HFFc6 (cell line): Measurements from ENCODE around the gene TENM4. TPM values are rescaled to one million over a fixed set of nuclear protein-coding genes. Genes with fewer than 3 reads are reported as not detected.
A peak's percentile ranks its signal among the peaks of the same experiment; 100 is the strongest.
"Not testable (repeated sequence)": the region's sequence is repeated elsewhere in the genome, so short reads cannot be mapped to it uniquely, and the experiment has no call there.

Experiments
- DNase-seq: peaks from one replicate; pipeline ENCODE4 v3.0.0-alpha.2; 2018
- H3K27ac Mint-ChIP-seq: 2 replicates; pipeline ENCODE4 v1.8.0; 2020; ENCODE audit warnings: mild to moderate bottlenecking, mixed read lengths
- H3K27me3 Mint-ChIP-seq: 2 replicates; pipeline ENCODE4 v1.8.0; 2021; ENCODE audit warnings: mild to moderate bottlenecking, moderate library complexity, mixed read lengths; ENCODE audit not compliant: insufficient read depth
- H3K36me3 Mint-ChIP-seq: 2 replicates; pipeline ENCODE4 v1.8.0; 2021; ENCODE audit warnings: low read depth, mixed read lengths
- H3K4me1 Mint-ChIP-seq: 2 replicates; pipeline ENCODE4 v1.8.0; 2020; ENCODE audit warnings: low read depth, mixed read lengths
- H3K4me3 Mint-ChIP-seq: 2 replicates; pipeline ENCODE4 v1.8.0; 2020; ENCODE audit warnings: mild to moderate bottlenecking, moderate library complexity, mixed read lengths
- H3K9me3 Mint-ChIP-seq: 2 replicates; pipeline ENCODE4 v1.8.0; 2020; ENCODE audit warnings: mild to moderate bottlenecking, mixed read lengths
- total RNA-seq, 6 experiments: library from RNA; stranded (reverse); fragmentation: NEBNext Ultra II Directional; extraction: Animal tissue kit (Norgen Biotek cat#: 25700); gene quantifications; 2 replicates in 1 of 6; 3 replicates in 5 of 6; pipeline ENCODE4 v1.2.3, GENCODE V29; 2021
- TF ChIP-seq, protein P1 (sequence below): fragments of 200-600 bp; sonication (generic); IDR thresholded peaks from 2 replicates; pipeline ENCODE4 v1.5.0; 2021; ENCODE audit warnings: antibody characterized with exemption, mild to moderate bottlenecking

TENM4 gene
- total RNA-seq, 6 experiments from 2014 or later = 20.9 to 45.5 (median 26.5) TPM

DNA sequence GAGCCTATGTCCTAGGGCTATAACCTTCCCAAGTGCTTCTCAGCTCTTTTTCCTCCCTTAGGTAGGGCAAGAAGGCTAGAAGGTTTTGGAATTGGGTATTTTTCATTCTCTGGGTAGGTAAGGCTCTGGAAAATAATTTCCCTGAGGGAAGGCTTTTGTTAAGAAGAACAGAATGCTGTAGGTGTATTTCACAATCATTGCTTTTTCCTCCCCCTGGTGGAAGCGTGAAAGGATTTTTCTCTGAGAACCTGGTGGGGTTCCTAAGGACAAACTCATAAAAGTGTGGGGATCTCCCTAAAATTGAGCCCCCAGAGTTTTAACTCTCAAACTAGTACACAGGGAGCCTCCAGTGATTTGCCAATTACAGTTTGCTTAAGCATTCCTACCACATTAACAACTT is 825.1 kb downstream of the TENM4 start:
- Mint-ChIP-seq H3K4me3 (no peak overlapping the region), H3K9me3 (peaks cover 20% of the 10 kb centered on the region), H3K27ac (no peak overlapping the region), H3K36me3 (peaks cover 14% of the 10 kb centered on the region), H3K27me3 (peaks cover 19% of the 10 kb centered on the region), H3K4me1 (no peaks in the 10 kb centered on the region)
- DNase-seq = no peak
- TF ChIP-seq, protein P1, sequence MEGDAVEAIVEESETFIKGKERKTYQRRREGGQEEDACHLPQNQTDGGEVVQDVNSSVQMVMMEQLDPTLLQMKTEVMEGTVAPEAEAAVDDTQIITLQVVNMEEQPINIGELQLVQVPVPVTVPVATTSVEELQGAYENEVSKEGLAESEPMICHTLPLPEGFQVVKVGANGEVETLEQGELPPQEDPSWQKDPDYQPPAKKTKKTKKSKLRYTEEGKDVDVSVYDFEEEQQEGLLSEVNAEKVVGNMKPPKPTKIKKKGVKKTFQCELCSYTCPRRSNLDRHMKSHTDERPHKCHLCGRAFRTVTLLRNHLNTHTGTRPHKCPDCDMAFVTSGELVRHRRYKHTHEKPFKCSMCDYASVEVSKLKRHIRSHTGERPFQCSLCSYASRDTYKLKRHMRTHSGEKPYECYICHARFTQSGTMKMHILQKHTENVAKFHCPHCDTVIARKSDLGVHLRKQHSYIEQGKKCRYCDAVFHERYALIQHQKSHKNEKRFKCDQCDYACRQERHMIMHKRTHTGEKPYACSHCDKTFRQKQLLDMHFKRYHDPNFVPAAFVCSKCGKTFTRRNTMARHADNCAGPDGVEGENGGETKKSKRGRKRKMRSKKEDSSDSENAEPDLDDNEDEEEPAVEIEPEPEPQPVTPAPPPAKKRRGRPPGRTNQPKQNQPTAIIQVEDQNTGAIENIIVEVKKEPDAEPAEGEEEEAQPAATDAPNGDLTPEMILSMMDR = peak; percentile 52

- peaks cover 13% of the 10 kb centered on the region for H3K27me3 Mint-ChIP-seq
- DNase-seq = no peak
- TF ChIP-seq, protein P1 = no peak
- H3K27ac Mint-ChIP-seq = no peak overlapping the region
- H3K4me3 Mint-ChIP-seq = no peak overlapping the region
- H3K9me3 Mint-ChIP-seq = no peaks in the 10 kb centered on the region
- no peaks in the 10 kb centered on the region for H3K4me1 Mint-ChIP-seq
- H3K36me3 Mint-ChIP-seq = no peaks in the 10 kb centered on the region
Observed at GRCh38 chr11:78613378-78613813, 827.4 kb downstream of the TENM4 start.

GRCh38 chr11:78612721-78613377 is 828.0 kb downstream of the TENM4 start:
- Mint-ChIP-seq H3K27ac (no peak overlapping the region), H3K4me3 (no peak overlapping the region), H3K4me1 (no peaks in the 10 kb centered on the region), H3K9me3 (no peaks in the 10 kb centered on the region), H3K36me3 (no peaks in the 10 kb centered on the region), H3K27me3 (peaks cover 10% of the 10 kb centered on the region; the same call in 1 of the 2 replicates)
- DNase-seq = no peak
- TF ChIP-seq, protein P1 = no peak

GRCh38 chr11:78609321-78609720 is 831.5 kb downstream of the TENM4 start:
- H3K9me3 Mint-ChIP-seq, H3K36me3 Mint-ChIP-seq, H3K4me1 Mint-ChIP-seq, H3K4me3 Mint-ChIP-seq, H3K27ac Mint-ChIP-seq, DNase-seq, H3K27me3 Mint-ChIP-seq: not testable (repeated sequence)

DNA sequence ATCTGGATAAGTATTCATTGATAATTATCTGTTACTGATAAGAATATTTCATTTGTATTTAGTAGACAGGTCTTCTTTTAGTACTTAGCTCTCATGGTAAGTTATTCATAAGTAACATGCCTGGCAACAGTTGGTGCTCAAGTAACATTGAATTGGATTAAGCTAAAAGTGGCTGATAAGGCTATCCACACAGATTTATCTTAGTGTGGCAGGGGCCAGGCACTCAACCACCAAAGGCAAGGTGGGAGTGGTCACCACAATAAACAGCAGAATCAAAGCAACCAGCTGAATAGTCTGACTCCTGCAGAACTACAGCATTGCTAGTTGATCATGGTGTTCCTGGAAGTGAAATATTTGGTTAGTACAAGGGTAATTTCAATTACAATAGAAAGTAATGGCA is 833.1 kb downstream of the TENM4 start:
- Mint-ChIP-seq H3K4me3 (no peak overlapping the region), H3K9me3 (no peaks in the 10 kb centered on the region), H3K27me3 (peaks cover 7% of the 10 kb centered on the region), H3K27ac (no peak overlapping the region), H3K36me3 (no peaks in the 10 kb centered on the region), H3K4me1 (peaks cover 8% of the 10 kb centered on the region)
- TF ChIP-seq, protein P1 = no peak
- no peak for DNase-seq

DNA sequence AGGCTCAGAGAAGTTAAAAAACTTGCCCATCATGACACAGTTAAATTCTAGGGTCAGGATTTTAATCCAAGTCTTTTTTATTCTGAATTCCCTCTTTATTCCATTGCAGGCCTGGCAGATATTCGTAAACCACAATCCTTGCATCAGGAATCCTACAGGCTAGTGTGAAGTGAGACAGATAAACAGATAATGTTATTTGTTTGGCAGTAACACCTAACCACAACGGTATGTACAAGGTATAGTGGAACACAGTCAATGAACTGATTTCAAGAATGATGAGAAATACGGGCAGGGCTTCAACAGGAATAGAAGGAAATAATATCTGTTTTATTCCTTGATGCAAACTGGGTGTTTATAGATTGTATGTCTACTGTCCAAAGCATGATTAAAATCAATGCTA is 834.2 kb downstream of the TENM4 start:
- Mint-ChIP-seq H3K4me1 (peaks cover 8% of the 10 kb centered on the region), H3K4me3 (no peak overlapping the region), H3K27ac (no peak overlapping the region), H3K27me3 (peaks cover 16% of the 10 kb centered on the region), H3K36me3 (no peaks in the 10 kb centered on the region), H3K9me3 (no peaks in the 10 kb centered on the region; the same call in 1 of the 2 replicates)
- TF ChIP-seq, protein P1 = no peak
- no peak for DNase-seq
